ENCODE results near the gene DSCAML1.
"Not testable (repeated sequence)": the region's sequence is repeated elsewhere in the genome, so short reads cannot be mapped to it uniquely, and the experiment has no call there.

DSCAML1 gene

GRCh38 chr11:117768506-117768905 is 28.5 kb downstream of the DSCAML1 start:
- Histone ChIP-seq H3K9ac (ENCODE audit: low read depth, low read length) (no peak overlapping the region), H3K4me1 (ENCODE audit: control insufficient read depth, insufficient read depth, low read length) (0 out of 2 replicates have a peak, but pooled peaks cover under 1% of the 10 kb centered on the region), H3K36me3 (ENCODE audit: control insufficient read depth, insufficient read depth, low read length) (no peaks in the 10 kb centered on the region), H3K27me3 (ENCODE audit: control insufficient read depth, insufficient read depth, low read length) (no peaks in the 10 kb centered on the region), H3K27ac (ENCODE audit: low read depth, low read length) (no peak overlapping the region), H3K4me3 (ENCODE audit: low read depth, low read length) (no peak overlapping the region), H3K9me3 (ENCODE audit: control insufficient read depth, insufficient read depth, low read length) (no peaks in the 10 kb centered on the region)

GRCh38 chr11:117767071-117767470 is 29.9 kb downstream of the DSCAML1 start:
- Histone ChIP-seq H3K9ac (ENCODE audit: low read depth, low read length) (no peak overlapping the region), H3K27ac (ENCODE audit: low read depth, low read length) (no peak overlapping the region), H3K4me3 (ENCODE audit: low read depth, low read length) (no peak overlapping the region), H3K36me3 (ENCODE audit: control insufficient read depth, insufficient read depth, low read length) (no peaks in the 10 kb centered on the region), H3K4me1 (ENCODE audit: control insufficient read depth, insufficient read depth, low read length) (0 out of 2 replicates have a peak, but pooled peaks cover 3% of the 10 kb centered on the region), H3K9me3 (ENCODE audit: control insufficient read depth, insufficient read depth, low read length) (no peaks in the 10 kb centered on the region), H3K27me3 (ENCODE audit: control insufficient read depth, insufficient read depth, low read length) (no peaks in the 10 kb centered on the region)

DNA sequence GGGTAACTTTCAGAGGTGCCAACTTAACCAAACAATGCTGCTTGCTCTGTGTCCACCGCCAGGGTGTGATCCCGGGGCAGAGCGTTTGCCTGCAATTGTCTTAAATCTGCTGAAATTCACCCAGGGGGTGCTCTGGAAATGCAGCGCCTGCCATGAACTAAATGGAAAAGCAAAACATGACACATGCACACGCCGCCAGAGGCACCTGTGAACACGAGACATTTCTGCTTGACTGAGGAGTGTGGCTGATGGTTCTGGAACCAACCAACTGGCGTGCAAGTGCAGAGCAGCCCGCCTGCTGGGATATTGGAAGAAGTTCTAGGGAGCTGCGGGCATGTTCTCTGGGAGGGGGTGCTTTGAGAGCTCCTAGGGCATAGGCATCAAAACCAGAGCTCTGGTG is 30.4 kb downstream of the DSCAML1 start:
- H3K36me3 ChIP-seq (ENCODE audit: control insufficient read depth, insufficient read depth, low read length) = no peaks in the 10 kb centered on the region
- no peaks in the 10 kb centered on the region for H3K27me3 ChIP-seq (ENCODE audit: control insufficient read depth, insufficient read depth, low read length)
- H3K4me3 ChIP-seq (ENCODE audit: low read depth, low read length) = no peak overlapping the region
- 0 out of 2 replicates have a peak, but pooled peaks cover 3% of the 10 kb centered on the region for H3K4me1 ChIP-seq (ENCODE audit: control insufficient read depth, insufficient read depth, low read length)
- H3K27ac ChIP-seq (ENCODE audit: low read depth, low read length) = no peak overlapping the region
- H3K9me3 ChIP-seq (ENCODE audit: control insufficient read depth, insufficient read depth, low read length) = no peaks in the 10 kb centered on the region
- no peak overlapping the region for H3K9ac ChIP-seq (ENCODE audit: low read depth, low read length)

DNA sequence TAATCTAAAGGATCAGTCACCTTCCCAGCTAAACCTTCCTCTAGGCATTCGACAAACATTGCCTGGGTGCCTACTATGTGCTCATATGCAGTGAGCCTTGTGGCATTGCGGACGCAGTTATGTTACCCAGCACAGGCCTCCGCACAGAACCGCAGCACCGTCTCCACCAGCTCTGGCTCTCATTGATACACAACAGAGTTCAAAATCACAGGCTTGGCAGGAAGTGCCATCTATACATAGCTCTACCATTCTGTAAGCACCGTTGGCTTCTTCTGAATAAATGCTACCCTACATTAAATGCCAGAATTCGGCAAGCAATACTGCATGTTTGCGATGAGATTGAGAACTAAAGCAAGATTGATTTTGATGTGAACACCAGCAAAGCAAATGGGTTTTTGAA is 31.0 kb downstream of the DSCAML1 start:
- H3K27me3 ChIP-seq (ENCODE audit: control insufficient read depth, insufficient read depth, low read length) = no peaks in the 10 kb centered on the region
- no peak overlapping the region for H3K9ac ChIP-seq (ENCODE audit: low read depth, low read length)
- 0 out of 2 replicates have a peak, but pooled peaks cover 3% of the 10 kb centered on the region for H3K4me1 ChIP-seq (ENCODE audit: control insufficient read depth, insufficient read depth, low read length)
- H3K9me3 ChIP-seq (ENCODE audit: control insufficient read depth, insufficient read depth, low read length) = no peaks in the 10 kb centered on the region
- no peak overlapping the region for H3K27ac ChIP-seq (ENCODE audit: low read depth, low read length)
- no peaks in the 10 kb centered on the region for H3K36me3 ChIP-seq (ENCODE audit: control insufficient read depth, insufficient read depth, low read length)
- no peak overlapping the region for H3K4me3 ChIP-seq (ENCODE audit: low read depth, low read length)

- Histone ChIP-seq H3K36me3 (ENCODE audit: control insufficient read depth, insufficient read depth, low read length) (no peaks in the 10 kb centered on the region), H3K4me3 (ENCODE audit: low read depth, low read length) (no peak overlapping the region), H3K9ac (ENCODE audit: low read depth, low read length) (no peak overlapping the region), H3K27me3 (ENCODE audit: control insufficient read depth, insufficient read depth, low read length) (no peaks in the 10 kb centered on the region), H3K9me3 (ENCODE audit: control insufficient read depth, insufficient read depth, low read length) (no peaks in the 10 kb centered on the region), H3K4me1 (ENCODE audit: control insufficient read depth, insufficient read depth, low read length) (0 out of 2 replicates have a peak, but pooled peaks cover 3% of the 10 kb centered on the region), H3K27ac (ENCODE audit: low read depth, low read length) (no peak overlapping the region)
Observed at GRCh38 chr11:117765068-117765467, 31.9 kb downstream of the DSCAML1 start.

GRCh38 chr11:117763465-117763864 is 33.6 kb downstream of the DSCAML1 start:
- not testable (repeated sequence) for H3K4me3 ChIP-seq (ENCODE audit: low read depth, low read length); H3K27ac ChIP-seq (ENCODE audit: low read depth, low read length); H3K36me3 ChIP-seq (ENCODE audit: control insufficient read depth, insufficient read depth, low read length); H3K27me3 ChIP-seq (ENCODE audit: control insufficient read depth, insufficient read depth, low read length); H3K9ac ChIP-seq (ENCODE audit: low read depth, low read length); H3K9me3 ChIP-seq (ENCODE audit: control insufficient read depth, insufficient read depth, low read length)
- peaks cover 16% of the 10 kb centered on the region; the same call in 1 of the 2 replicates for H3K4me1 ChIP-seq (ENCODE audit: control insufficient read depth, insufficient read depth, low read length)

GRCh38 chr11:117761993-117762392 is 35.0 kb downstream of the DSCAML1 start:
- H3K9me3 ChIP-seq (ENCODE audit: control insufficient read depth, insufficient read depth, low read length) = no peaks in the 10 kb centered on the region
- peaks cover 16% of the 10 kb centered on the region; the same call in 1 of the 2 replicates for H3K4me1 ChIP-seq (ENCODE audit: control insufficient read depth, insufficient read depth, low read length)
- no peaks in the 10 kb centered on the region for H3K36me3 ChIP-seq (ENCODE audit: control insufficient read depth, insufficient read depth, low read length)
- H3K9ac ChIP-seq (ENCODE audit: low read depth, low read length) = no peak overlapping the region
- H3K4me3 ChIP-seq (ENCODE audit: low read depth, low read length) = no peak overlapping the region
- H3K27ac ChIP-seq (ENCODE audit: low read depth, low read length) = no peak overlapping the region
- H3K27me3 ChIP-seq (ENCODE audit: control insufficient read depth, insufficient read depth, low read length) = no peaks in the 10 kb centered on the region

DNA sequence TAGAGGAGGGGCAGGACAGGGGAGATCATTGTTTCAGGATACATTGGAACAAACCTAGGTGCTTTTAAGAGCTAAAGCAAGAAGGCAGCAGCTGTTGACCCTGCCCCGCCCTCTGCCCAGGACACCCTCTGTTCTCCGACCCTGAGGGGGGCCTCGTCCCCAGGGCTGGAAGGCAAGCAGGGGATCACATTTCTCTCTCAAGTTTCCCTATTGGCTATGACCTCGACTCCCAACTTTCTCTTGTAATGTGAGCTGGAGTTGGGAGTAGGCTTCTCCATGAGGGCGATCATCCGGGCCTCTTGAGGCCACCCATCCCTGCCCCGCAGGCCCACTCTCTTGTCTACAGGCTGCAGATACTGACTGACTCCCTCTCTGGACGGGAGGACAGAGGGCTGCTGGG is 37.7 kb downstream of the DSCAML1 start:
- Histone ChIP-seq H3K36me3 (ENCODE audit: control insufficient read depth, insufficient read depth, low read length) (no peaks in the 10 kb centered on the region), H3K27me3 (ENCODE audit: control insufficient read depth, insufficient read depth, low read length) (no peaks in the 10 kb centered on the region), H3K9ac (ENCODE audit: low read depth, low read length) (no peak overlapping the region)

DNA sequence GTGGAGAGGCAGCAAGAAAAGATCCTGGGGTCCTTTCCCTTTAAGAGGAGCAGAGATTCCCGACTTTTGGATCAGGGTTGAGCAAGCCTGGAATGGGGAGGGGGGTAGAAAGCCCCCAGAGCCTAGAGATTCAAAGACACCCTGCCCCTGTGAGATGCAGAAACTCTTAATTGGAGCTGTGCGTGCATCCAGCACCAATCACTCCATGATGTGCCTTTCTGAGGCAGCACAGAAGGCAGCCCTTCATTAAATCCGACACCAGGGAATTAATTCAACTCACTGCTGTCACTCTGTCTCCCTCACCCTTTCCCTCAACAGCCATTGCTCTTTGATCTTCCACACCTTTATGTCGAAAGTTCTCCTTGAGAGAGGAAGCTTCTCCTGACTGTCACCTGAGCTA is 43.0 kb downstream of the DSCAML1 start:
- H3K27ac ChIP-seq (ENCODE audit: low read depth, low read length) = no peak overlapping the region
- H3K4me1 ChIP-seq (ENCODE audit: control insufficient read depth, insufficient read depth, low read length) = peaks cover 5% of the 10 kb centered on the region; the same call in 1 of the 2 replicates
- H3K36me3 ChIP-seq (ENCODE audit: control insufficient read depth, insufficient read depth, low read length) = no peaks in the 10 kb centered on the region
- H3K4me3 ChIP-seq (ENCODE audit: low read depth, low read length) = no peak overlapping the region
- no peaks in the 10 kb centered on the region for H3K9me3 ChIP-seq (ENCODE audit: control insufficient read depth, insufficient read depth, low read length)
- H3K9ac ChIP-seq (ENCODE audit: low read depth, low read length) = no peak overlapping the region
- no peaks in the 10 kb centered on the region for H3K27me3 ChIP-seq (ENCODE audit: control insufficient read depth, insufficient read depth, low read length)

More for the DNA sequence above, 37.7 kb downstream of the DSCAML1 start:
- H3K9me3 ChIP-seq (ENCODE audit: control insufficient read depth, insufficient read depth, low read length) = no peaks in the 10 kb centered on the region
- no peak overlapping the region for H3K27ac ChIP-seq (ENCODE audit: low read depth, low read length)
- H3K4me1 ChIP-seq (ENCODE audit: control insufficient read depth, insufficient read depth, low read length) = peaks cover 16% of the 10 kb centered on the region; the same call in 1 of the 2 replicates
- H3K4me3 ChIP-seq (ENCODE audit: low read depth, low read length) = no peak overlapping the region

DNA sequence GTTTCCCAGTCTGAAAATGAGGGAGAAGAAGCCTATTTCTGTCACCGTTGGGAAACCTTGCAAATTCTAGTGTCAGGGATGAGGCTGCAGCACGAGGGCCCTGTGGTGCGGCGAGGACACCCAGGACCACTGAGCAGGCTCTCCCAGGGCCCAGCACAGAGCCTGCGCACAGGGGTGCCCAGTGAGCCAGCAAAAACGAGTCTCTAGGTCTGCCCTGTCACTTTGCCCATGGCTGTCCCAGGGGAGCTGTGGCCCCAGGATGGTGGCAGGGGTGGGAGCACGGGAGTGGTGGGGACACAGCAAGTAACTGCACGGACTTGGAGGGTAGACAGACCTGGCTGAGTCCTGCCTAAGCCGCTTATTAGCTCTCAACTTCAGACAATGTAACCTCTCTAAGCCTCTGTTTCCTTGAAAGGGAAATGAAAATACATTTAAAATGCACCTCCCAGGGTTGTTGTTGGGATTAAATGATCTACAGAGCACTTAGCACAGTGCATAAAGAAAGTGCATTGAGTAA is 44.2 kb downstream of the DSCAML1 start:
- H3K4me3 ChIP-seq (ENCODE audit: low read depth, low read length) = no peak overlapping the region
- H3K36me3 ChIP-seq (ENCODE audit: control insufficient read depth, insufficient read depth, low read length) = no peaks in the 10 kb centered on the region
- no peak overlapping the region for H3K27ac ChIP-seq (ENCODE audit: low read depth, low read length)
- no peaks in the 10 kb centered on the region for H3K4me1 ChIP-seq (ENCODE audit: control insufficient read depth, insufficient read depth, low read length)
- H3K9ac ChIP-seq (ENCODE audit: low read depth, low read length) = no peak overlapping the region
- H3K9me3 ChIP-seq (ENCODE audit: control insufficient read depth, insufficient read depth, low read length) = no peaks in the 10 kb centered on the region
- no peaks in the 10 kb centered on the region for H3K27me3 ChIP-seq (ENCODE audit: control insufficient read depth, insufficient read depth, low read length)

GRCh38 chr11:117752071-117752470 is 44.9 kb downstream of the DSCAML1 start:
- H3K4me3 ChIP-seq (ENCODE audit: low read depth, low read length) = no peak overlapping the region
- H3K4me1 ChIP-seq (ENCODE audit: control insufficient read depth, insufficient read depth, low read length) = peaks cover 4% of the 10 kb centered on the region; the same call in 1 of the 2 replicates
- H3K36me3 ChIP-seq (ENCODE audit: control insufficient read depth, insufficient read depth, low read length) = no peaks in the 10 kb centered on the region
- no peaks in the 10 kb centered on the region for H3K9me3 ChIP-seq (ENCODE audit: control insufficient read depth, insufficient read depth, low read length)
- no peaks in the 10 kb centered on the region for H3K27me3 ChIP-seq (ENCODE audit: control insufficient read depth, insufficient read depth, low read length)
- H3K27ac ChIP-seq (ENCODE audit: low read depth, low read length) = no peak overlapping the region
- H3K9ac ChIP-seq (ENCODE audit: low read depth, low read length) = no peak overlapping the region

Data from HUES48 (cell line).